ENCODE results near the gene TOM1. TPM values are rescaled to one million over a fixed set of nuclear protein-coding genes. Genes with fewer than 3 reads are reported as not detected.

The TOM1 gene
- total RNA-seq, 1 experiment from 2014 or later = 22.3 TPM

DNA sequence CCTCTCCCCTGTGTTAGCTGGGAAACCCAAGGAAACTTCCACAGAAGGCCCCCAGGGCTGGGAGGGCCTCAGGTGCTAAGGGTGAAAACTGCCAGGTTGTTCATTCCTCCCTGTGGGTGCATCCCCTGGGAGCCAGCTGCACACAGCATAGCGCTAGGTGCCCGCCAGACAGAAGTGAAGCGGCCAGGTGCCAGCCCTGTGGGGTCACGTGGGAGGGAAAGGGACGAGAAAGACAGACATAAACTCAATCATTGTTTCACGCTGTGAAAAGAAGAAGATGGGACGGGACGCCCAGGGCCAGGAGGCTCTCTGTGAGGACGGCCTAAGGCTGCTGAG is 49.6 kb downstream of the TOM1 start:
- WGBS (ENCODE audit: extremely low coverage, insufficient read length, low lambda C conversion rate) = no CpG with 5 or more reads among the region's 9 CpGs
- Mint-ChIP-seq H3K4me1 (peaks cover 18 to 27% of the 10 kb centered on the region in 2 experiments), H3K27ac (peak overlapping the region in 1 of 3 experiments; percentile 61; a peak in 2 of 7 replicates), H3K36me3 (ENCODE audit: insufficient read depth in 1 of 3, low read depth in 3 of 3) (no peaks in the 10 kb centered on the region; a peak in 3 of 7 replicates), H3K9me3 (no peaks in the 10 kb centered on the region), H3K27me3 (ENCODE audit: low read depth) (peaks cover 12% of the 10 kb centered on the region), H3K4me3 (no peak overlapping the region)
- DNase-seq = no peak
- Histone ChIP-seq H3K9ac (ENCODE audit: extremely low read depth, insufficient read length, low read length) (no peak overlapping the region), H3K18ac (ENCODE audit: insufficient read length, low read depth, low read length) (no peak overlapping the region), H3K27me3 (ENCODE audit: insufficient read depth, low read length) (no peaks in the 10 kb centered on the region), H2AK5ac (ENCODE audit: insufficient read length, low read length) (no peak overlapping the region), H3K14ac (ENCODE audit: insufficient read depth, low read length) (no peak overlapping the region), H4K5ac (ENCODE audit: insufficient read length, low read depth, low read length) (no peak overlapping the region), H3K9me3 (ENCODE audit: control insufficient read depth, low read depth, low read length) (no peaks in the 10 kb centered on the region), H3K79me1 (ENCODE audit: insufficient read depth, low read depth, low read length, poor library complexity, severe bottlenecking) (no peaks in the 10 kb centered on the region), H4K8ac (replicated peaks; ENCODE audit: insufficient read length, low read depth, low read length) (no peak overlapping the region), H3K27ac (ENCODE audit: insufficient read length, low read depth, low read length) (no peak overlapping the region), H3K23me2 (ENCODE audit: insufficient read length, low read depth, low read length, poor library complexity, severe bottlenecking) (peaks cover 7% of the 10 kb centered on the region), H3K4ac (ENCODE audit: low read depth, low read length) (no peak overlapping the region), H3K4me1 (ENCODE audit: insufficient read depth, low read length) (no peaks in the 10 kb centered on the region; the same call in 1 of the 2 replicates), H2BK120ac (ENCODE audit: low read depth, low read length, poor library complexity, severe bottlenecking) (no peak overlapping the region), H4K20me1 (ENCODE audit: control insufficient read depth, insufficient read depth, insufficient read length) (no peaks in the 10 kb centered on the region), H2BK15ac (ENCODE audit: low read depth, low read length) (no peak overlapping the region), H4K91ac (ENCODE audit: insufficient read length, low read depth, low read length) (no peak overlapping the region), H2BK12ac (ENCODE audit: insufficient read length, low read depth, low read length) (no peak overlapping the region), H2BK5ac (ENCODE audit: insufficient read length, low read length) (no peak overlapping the region), H3K23ac (ENCODE audit: insufficient read length, low read depth, low read length) (no peak overlapping the region), H3T11ph (ENCODE audit: low read length) (no peak overlapping the region), H2AFZ (ENCODE audit: low read length) (no peak overlapping the region), H2BK20ac (ENCODE audit: low read depth, low read length, poor library complexity, severe bottlenecking) (no peak overlapping the region), H3K56ac (ENCODE audit: insufficient read length, low read depth, low read length) (no peak overlapping the region), H3K79me2 (ENCODE audit: insufficient read depth, low read length) (no peaks in the 10 kb centered on the region), H3K4me2 (ENCODE audit: insufficient read depth, insufficient read length, low read length) (no peak overlapping the region)
- TF ChIP-seq, protein P1, sequence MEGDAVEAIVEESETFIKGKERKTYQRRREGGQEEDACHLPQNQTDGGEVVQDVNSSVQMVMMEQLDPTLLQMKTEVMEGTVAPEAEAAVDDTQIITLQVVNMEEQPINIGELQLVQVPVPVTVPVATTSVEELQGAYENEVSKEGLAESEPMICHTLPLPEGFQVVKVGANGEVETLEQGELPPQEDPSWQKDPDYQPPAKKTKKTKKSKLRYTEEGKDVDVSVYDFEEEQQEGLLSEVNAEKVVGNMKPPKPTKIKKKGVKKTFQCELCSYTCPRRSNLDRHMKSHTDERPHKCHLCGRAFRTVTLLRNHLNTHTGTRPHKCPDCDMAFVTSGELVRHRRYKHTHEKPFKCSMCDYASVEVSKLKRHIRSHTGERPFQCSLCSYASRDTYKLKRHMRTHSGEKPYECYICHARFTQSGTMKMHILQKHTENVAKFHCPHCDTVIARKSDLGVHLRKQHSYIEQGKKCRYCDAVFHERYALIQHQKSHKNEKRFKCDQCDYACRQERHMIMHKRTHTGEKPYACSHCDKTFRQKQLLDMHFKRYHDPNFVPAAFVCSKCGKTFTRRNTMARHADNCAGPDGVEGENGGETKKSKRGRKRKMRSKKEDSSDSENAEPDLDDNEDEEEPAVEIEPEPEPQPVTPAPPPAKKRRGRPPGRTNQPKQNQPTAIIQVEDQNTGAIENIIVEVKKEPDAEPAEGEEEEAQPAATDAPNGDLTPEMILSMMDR (conservative IDR thresholded peaks at IDR 0.05) = no peak
